GM12891 (cell line): ENCODE measurements around the gene NXN.

Experiments used
- POLR2A ChIP-seq: IDR thresholded peaks from 2 replicates; pipeline ENCODE4 v1.6.1; 2011; ENCODE audit warnings: low read depth, low read length, control low read depth
- POLR2AphosphoS5 ChIP-seq: IDR thresholded peaks from 2 replicates; pipeline ENCODE4 v1.6.1; 2011; ENCODE audit warnings: low read depth, low read length, control low read depth
- TAF1 ChIP-seq: IDR thresholded peaks from 2 replicates; pipeline ENCODE4 v1.6.1; 2011; ENCODE audit warnings: low read depth, low read length, control low read depth

- no peak for TF ChIP-seq POLR2AphosphoS5
- no peak for TF ChIP-seq POLR2A
- TF ChIP-seq TAF1 = no peak
These were observed 177.1 kb downstream of the NXN start for GRCh38 chr17:802481-802880.
